Upper lobe of left lung (tissue), 6 donors: Measurements from ENCODE around the gene GAB2. TPM values are rescaled to one million over a fixed set of nuclear protein-coding genes. Genes with fewer than 3 reads are reported as not detected.

Source experiments
- ATAC-seq, 2 donors: fragments of 200-7000 bp; cut with Tn5 transposase; one replicate each; pipeline ENCODE4 v1.9.1; 2022; ENCODE audit warnings: mild to moderate bottlenecking in 2 of 2, moderate library complexity in 2 of 2; ENCODE audit not compliant: low FRiP score in 2 of 2
- DNase-seq, 2 donors: peaks; one replicate each; pipeline ENCODE4 v3.0.0-alpha.2; 2019 to 2020
- H3K27ac ChIP-seq, 4 donors: fragments of 200-600 bp; sonication (generic); one replicate each; pipeline ENCODE4 v1.5.1; 2016 to 2019
- H3K27me3 ChIP-seq, 4 donors: fragments of 200-600 bp; sonication (generic); one replicate each; pipeline ENCODE4 v1.5.1; 2017 to 2019
- H3K36me3 ChIP-seq, 4 donors: fragments of 200-600 bp; sonication (generic); one replicate each; pipeline ENCODE4 v1.5.1; 2016 to 2019
- H3K4me1 ChIP-seq, 4 donors: fragments of 200-600 bp; sonication (generic); one replicate each; pipeline ENCODE4 v1.5.1; 2018 to 2019
- H3K4me3 ChIP-seq, 4 donors: fragments of 200-600 bp; sonication (generic); one replicate each; pipeline ENCODE4 v1.5.1; 2017 to 2019; ENCODE audit warnings: mild to moderate bottlenecking in 2 of 4, moderate library complexity in 1 of 4
- H3K9me3 ChIP-seq, 4 donors: fragments of 200-600 bp; sonication (generic); one replicate each; pipeline ENCODE4 v1.5.1; 2018 to 2019
- CTCF ChIP-seq, 6 experiments: fragments of 450-650 bp in 4 of 6; fragments of 200-600 bp in 2 of 6; sonication (generic) in 2 of 6; IDR thresholded peaks; one replicate each; pipeline ENCODE4 v1.5.1; 2016 to 2019; ENCODE audit warnings: antibody characterized with exemption in 6 of 6
- EP300 ChIP-seq, 4 donors: sonication (generic); formaldehyde crosslinking; IDR thresholded peaks; one replicate each; pipeline ENCODE4 v1.5.1; 2017; ENCODE audit warnings: antibody characterized with exemption in 4 of 4, control low read depth in 2 of 4
- POLR2A ChIP-seq, 4 donors: fragments of 450-650 bp; IDR thresholded peaks; one replicate each; pipeline ENCODE4 v1.5.1; 2016 to 2017; ENCODE audit warnings: antibody characterized with exemption in 4 of 4, mild to moderate bottlenecking in 2 of 4
- POLR2AphosphoS5 ChIP-seq, 2 donors: sonication (generic); formaldehyde crosslinking; IDR thresholded peaks; one replicate each; pipeline ENCODE4 v1.5.1; 2017; ENCODE audit warnings: antibody characterized with exemption in 2 of 2
- WGBS, 2 donors: methylation state at CpG; one replicate each; pipeline ENCODE4 v1.1.5; 2017 to 2018; 5-methylcytosine and 5-hydroxymethylcytosine counted together
- total RNA-seq, 6 donors: library from RNA; depleted of rRNA in 4 of 6; stranded (reverse); fragments of >200 nt in 4 of 6; gene quantifications; one replicate each; pipeline versions ENCODE4 v1.1.0 to v1.2.1, GENCODE V29; 2016 to 2021
- donor health status: DM: no; HTN: no; CAD: no; lungs with moderate emphysema.
- donor health status: DM: no; HTN: yes; CAD: no; lungs with severe emphysema.

GAB2 gene
- total RNA-seq, 6 donors from 2014 or later: 40.9 to 76.6 (median 50.4) TPM

GRCh38 chr11:78196661-78197091 is 220.9 kb downstream of the GAB2 start:
- no peak for TF ChIP-seq EP300 (IDR thresholded peaks at IDR 0.05)
- TF ChIP-seq POLR2AphosphoS5 (IDR thresholded peaks at IDR 0.05): no peak
- TF ChIP-seq POLR2A (IDR thresholded peaks at IDR 0.05): no peak
- no peak for TF ChIP-seq CTCF (IDR thresholded peaks at IDR 0.05)
- no peak for ATAC-seq
- DNase-seq: no peak
- H3K4me3 ChIP-seq: no peak overlapping the region
- H3K27ac ChIP-seq: no peak overlapping the region
- 87 to 91% methylated on average over 35 to 39 of the region's 40 CpGs for WGBS, 2 donors
- H3K9me3 ChIP-seq: no peaks in the 10 kb centered on the region
- H3K4me1 ChIP-seq: peaks cover 0 to 6% (median 2%) of the 10 kb centered on the region in 4 donors
- H3K27me3 ChIP-seq: no peaks in the 10 kb centered on the region
- H3K36me3 ChIP-seq: peaks cover 0 to 39% (median 18%) of the 10 kb centered on the region in 4 donors

- H3K36me3 ChIP-seq: peaks cover 0 to 33% (median 16%) of the 10 kb centered on the region in 4 donors
- DNase-seq: no peak
- no peak for ATAC-seq
- no peak overlapping the region for H3K4me3 ChIP-seq
- H3K9me3 ChIP-seq: no peaks in the 10 kb centered on the region
- 77 to 80% methylated on average over 12 to 26 of the region's 60 CpGs for WGBS, 2 donors
- no peak overlapping the region for H3K27ac ChIP-seq
- peaks cover 0 to 11% (median 4%) of the 10 kb centered on the region in 4 donors for H3K4me1 ChIP-seq
- H3K27me3 ChIP-seq: no peaks in the 10 kb centered on the region
- no peak for TF ChIP-seq EP300 (IDR thresholded peaks at IDR 0.05)
- no peak for TF ChIP-seq POLR2A (IDR thresholded peaks at IDR 0.05)
- TF ChIP-seq POLR2AphosphoS5 (IDR thresholded peaks at IDR 0.05): no peak
- TF ChIP-seq CTCF (IDR thresholded peaks at IDR 0.05): no peak
Observed at GRCh38 chr11:78195917-78196560, 221.6 kb downstream of the GAB2 start.

GRCh38 chr11:78194490-78194889 is 223.1 kb downstream of the GAB2 start:
- H3K4me3 ChIP-seq: no peak overlapping the region
- WGBS, 2 donors: 93 to 98% methylated on average over 3 of the region's 3 CpGs

GRCh38 chr11:78193806-78194205 is 223.8 kb downstream of the GAB2 start:
- H3K27me3 ChIP-seq: no peaks in the 10 kb centered on the region
- peaks cover 13 to 33% (median 19%) of the 10 kb centered on the region in 4 donors for H3K4me1 ChIP-seq
- TF ChIP-seq POLR2A (IDR thresholded peaks at IDR 0.05): no peak
- TF ChIP-seq EP300 (IDR thresholded peaks at IDR 0.05): no peak
- no peak for TF ChIP-seq CTCF (IDR thresholded peaks at IDR 0.05)
- no peak for TF ChIP-seq POLR2AphosphoS5 (IDR thresholded peaks at IDR 0.05)
- H3K4me3 ChIP-seq: no peak overlapping the region
- DNase-seq (no peak), ATAC-seq (no peak)
- no peak overlapping the region for H3K27ac ChIP-seq
- peaks cover 0 to 14% (median 6%) of the 10 kb centered on the region in 4 donors for H3K36me3 ChIP-seq
- H3K9me3 ChIP-seq: no peaks in the 10 kb centered on the region
- WGBS, 2 donors: 93 to 97% methylated on average over 8 of the region's 8 CpGs

More at GRCh38 chr11:78194490-78194889, 223.1 kb downstream of the GAB2 start:
- Histone ChIP-seq H3K27ac (no peak overlapping the region), H3K36me3 (peaks cover 0 to 19% (median 6%) of the 10 kb centered on the region in 4 donors), H3K9me3 (no peaks in the 10 kb centered on the region), H3K27me3 (no peaks in the 10 kb centered on the region), H3K4me1 (peaks cover 8 to 26% (median 13%) of the 10 kb centered on the region in 4 donors)
- DNase-seq (no peak), ATAC-seq (no peak)
- TF ChIP-seq POLR2AphosphoS5 (IDR thresholded peaks at IDR 0.05) (no peak), CTCF (IDR thresholded peaks at IDR 0.05) (no peak), EP300 (IDR thresholded peaks at IDR 0.05) (no peak), POLR2A (IDR thresholded peaks at IDR 0.05) (no peak)
